C1 segment of cervical spinal cord (tissue), 14 donors: ENCODE data around the gene CCDC17.
A peak's percentile ranks its signal among the peaks of the same experiment; 100 is the strongest.

Experiments
- DNase-seq, 14 donors: peaks; one replicate each; lab custom pipeline; 2025; lab: John Stamatoyannopoulos, UW

CCDC17 gene

GRCh38 chr1:45583666-45584350, 40.0 kb downstream of the CCDC17 start, which contains the start of gene NASP:
TSS of gene NASP (plus strand) at chr1:45584041. CDS start at chr1:45584147, 106 bp downstream.
- peak; percentile 64 to 97 (median 89) for DNase-seq

- peak; percentile 62 to 97 (median 90) for DNase-seq
Observed at GRCh38 chr1:45583264-45583665, 40.6 kb downstream of the CCDC17 start.

GRCh38 chr1:45574105-45574626, 49.7 kb downstream of the CCDC17 start:
- no peak for DNase-seq

- no peak for DNase-seq
Observed at GRCh38 chr1:45573231-45573804, 50.5 kb downstream of the CCDC17 start.

GRCh38 chr1:45570631-45571030, 53.2 kb downstream of the CCDC17 start:
- no peak for DNase-seq
